22Rv1 (cell line): ENCODE results near the gene P2RX2.

Source experiments
- CTCF ChIP-seq: fragments of 450-650 bp; IDR thresholded peaks from 2 replicates; pipeline ENCODE4 v1.5.1; 2017; ENCODE audit warnings: mild to moderate bottlenecking
- ZFX ChIP-seq: fragments of 450-650 bp; IDR thresholded peaks from 2 replicates; pipeline ENCODE4 v1.6.1; 2017; ENCODE audit warnings: antibody characterized with exemption, borderline replicate concordance

DNA sequence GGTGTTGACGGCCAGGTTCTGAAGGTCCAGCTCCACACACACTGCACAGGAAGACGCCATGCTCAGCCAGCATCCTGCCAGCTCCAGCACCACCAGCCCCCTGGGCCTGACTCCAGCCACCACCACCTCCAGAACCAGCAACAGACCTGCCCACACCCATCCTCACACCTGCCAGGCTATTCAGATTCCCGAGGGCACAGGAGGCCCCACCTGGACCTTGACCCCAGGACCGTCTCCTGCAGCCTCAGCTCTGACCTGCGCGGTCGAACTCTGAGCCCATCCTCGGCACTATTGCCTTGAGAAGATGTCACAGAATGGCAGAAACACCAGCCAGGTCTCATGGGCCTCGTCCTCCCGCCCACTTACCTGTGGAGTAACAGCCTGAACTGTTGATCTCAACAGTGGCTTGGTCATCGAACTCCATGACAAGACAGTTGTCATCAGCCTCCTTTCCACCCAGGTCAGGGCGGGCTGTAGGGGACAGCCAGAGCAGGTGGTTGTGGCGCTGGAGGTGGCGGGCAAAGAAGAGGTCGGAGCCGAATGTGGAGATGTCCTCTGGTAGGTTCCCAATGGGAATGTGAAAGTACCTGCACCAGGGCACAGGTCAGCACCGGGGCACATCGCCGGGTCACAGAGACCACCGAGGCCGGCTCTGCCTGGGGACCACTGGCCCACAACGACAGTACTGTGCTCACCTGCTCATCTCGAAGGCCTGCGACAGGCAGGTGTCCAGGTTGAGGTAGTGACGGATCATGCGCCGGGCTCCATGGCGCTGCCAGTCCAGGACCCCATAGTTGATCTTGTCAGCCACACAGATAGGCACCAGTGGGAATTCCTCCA, 23.5 kb downstream of the P2RX2 start:
- no peak for TF ChIP-seq CTCF
- no peak for TF ChIP-seq ZFX
